SK-N-MC (cell line): Measurements from ENCODE around the gene KCNMA1.

ENCODE experiments used
- EZH2 ChIP-seq: fragments of 200-600 bp; sonication (generic); IDR thresholded peaks from one replicate; pipeline ENCODE4 v1.6.1; 2017; ENCODE audit warnings: antibody characterized with exemption
- FOXP2 ChIP-seq: optimal IDR thresholded peaks from 2 replicates; pipeline ENCODE3; 2011; ENCODE audit warnings: mild to moderate bottlenecking, moderate library complexity; ENCODE audit not compliant: insufficient read depth; ENCODE audit errors: extremely low read length, control extremely low read depth
- POLR2AphosphoS5 ChIP-seq: IDR thresholded peaks from 2 replicates; pipeline ENCODE4 v1.6.1; 2012; ENCODE audit warnings: mild to moderate bottlenecking, low read depth, low read length, borderline replicate concordance

DNA sequence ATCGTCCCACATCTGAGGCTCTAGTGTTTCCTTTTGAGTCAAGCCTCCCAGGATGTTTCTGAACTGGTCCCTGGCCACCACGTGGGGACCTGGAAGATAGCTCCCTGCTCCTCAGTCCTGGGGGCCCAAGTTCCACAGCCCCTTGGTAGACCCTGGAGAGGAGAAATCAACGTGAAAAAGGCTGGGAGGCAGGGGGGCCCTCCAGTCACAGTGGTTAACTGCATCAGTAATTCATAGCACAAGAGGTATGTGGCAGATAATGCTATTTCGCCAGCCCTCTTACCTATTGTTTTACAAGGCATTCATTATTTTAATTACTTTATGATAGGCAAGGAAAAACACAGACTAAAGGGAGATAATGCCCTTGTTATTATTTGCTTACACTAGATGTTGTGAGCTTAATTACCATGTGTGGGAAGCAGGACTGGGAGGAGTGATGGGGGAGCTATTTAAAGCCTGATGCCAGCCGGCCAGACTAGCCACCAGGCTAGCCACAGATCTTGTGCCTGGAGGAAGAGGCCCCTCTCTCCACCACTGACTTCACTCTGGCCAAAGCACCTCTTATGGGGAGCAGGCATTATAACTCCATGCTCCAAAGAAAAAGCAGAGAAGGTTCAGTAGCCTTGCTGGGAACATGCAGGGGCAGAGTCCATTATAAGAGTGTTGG lies 230.7 kb downstream of the KCNMA1 start:
- no peak for TF ChIP-seq POLR2AphosphoS5
- TF ChIP-seq EZH2: no peak
- TF ChIP-seq FOXP2: no peak
